ENCODE measurements around the gene ADM.

GRCh38 chr11:10324474-10324873 is 19.6 kb downstream of the ADM start:
- TF ChIP-seq CTCF (conservative IDR thresholded peaks at IDR 0.05 in 1 of 2, IDR thresholded peaks at IDR 0.05 in 1 of 2; ENCODE audit: extremely low read depth in 1 of 2, insufficient read depth in 1 of 2, low read depth in 1 of 2, low read length in 2 of 2) (no peak), EZH2 (IDR thresholded peaks at IDR 0.05; ENCODE audit: borderline replicate concordance, low read length) (no peak)
